Measurements from ENCODE around the gene LHX4. TPM values are rescaled to one million over a fixed set of nuclear protein-coding genes. Genes with fewer than 3 reads are reported as not detected.

The LHX4 gene
- total and polyA plus RNA-seq, 2 donors from 2014 or later = 0.37 TPM; not detected in 1

GRCh38 chr1:180267211-180267561 is 37.1 kb downstream of the LHX4 start:
- Histone ChIP-seq H3K4me3 (ENCODE audit: low read length in 3 of 3) (no peak overlapping the region), H3K9ac (ENCODE audit: low read length in 3 of 3) (no peak overlapping the region), H3K36me3 (ENCODE audit: control insufficient read depth in 2 of 3, insufficient read depth in 3 of 3, low read length in 3 of 3) (peaks cover 0 to 3% (median 0%) of the 10 kb centered on the region in 3 donors), H3K27ac (ENCODE audit: low read depth in 2 of 2, low read length in 2 of 2) (no peak overlapping the region), H3K4me1 (ENCODE audit: control insufficient read depth in 2 of 3, insufficient read depth in 2 of 3, low read depth in 1 of 3, low read length in 3 of 3) (peaks cover 0 to 28% (median 11%) of the 10 kb centered on the region in 3 donors), H3K9me3 (ENCODE audit: control insufficient read depth in 2 of 3, insufficient read depth in 1 of 3, low read length in 3 of 3) (no peaks in the 10 kb centered on the region), H3K27me3 (ENCODE audit: control insufficient read depth, insufficient read depth, low read length) (no peaks in the 10 kb centered on the region)
- FAIRE-seq (no peak), DNase-seq (no peak)
- intact Hi-C loops (cut with DNase I) = no loop called here
- no peak for TF ChIP-seq CTCF (IDR thresholded peaks at IDR 0.05; ENCODE audit: borderline replicate concordance, extremely low read depth, insufficient read depth)

GRCh38 chr1:180267761-180268555 is 37.9 kb downstream of the LHX4 start:
- Histone ChIP-seq H3K9me3 (ENCODE audit: control insufficient read depth in 2 of 3, insufficient read depth in 1 of 3, low read length in 3 of 3) (no peaks in the 10 kb centered on the region), H3K9ac (ENCODE audit: low read length in 3 of 3) (no peak overlapping the region), H3K4me1 (ENCODE audit: control insufficient read depth in 2 of 3, insufficient read depth in 2 of 3, low read depth in 1 of 3, low read length in 3 of 3) (peaks cover 0 to 25% (median 5%) of the 10 kb centered on the region in 3 donors), H3K36me3 (ENCODE audit: control insufficient read depth in 2 of 3, insufficient read depth in 3 of 3, low read length in 3 of 3) (peaks cover 0 to 3% (median 0%) of the 10 kb centered on the region in 3 donors), H3K27me3 (ENCODE audit: control insufficient read depth, insufficient read depth, low read length) (no peaks in the 10 kb centered on the region), H3K4me3 (ENCODE audit: low read length in 3 of 3) (no peak overlapping the region), H3K27ac (ENCODE audit: low read depth in 2 of 2, low read length in 2 of 2) (no peak overlapping the region)
- TF ChIP-seq CTCF (IDR thresholded peaks at IDR 0.05; ENCODE audit: borderline replicate concordance, extremely low read depth, insufficient read depth) = no peak
- no peak for FAIRE-seq
- no peak for DNase-seq
- intact Hi-C loops (cut with DNase I) = no loop called here

- no peak overlapping the region for H3K27ac ChIP-seq (ENCODE audit: low read depth in 2 of 2, low read length in 2 of 2)
- H3K9ac ChIP-seq (ENCODE audit: low read length in 3 of 3) = no peak overlapping the region
- intact Hi-C loops (cut with DNase I) = no loop called here
- FAIRE-seq (no peak), DNase-seq (no peak)
- TF ChIP-seq CTCF (IDR thresholded peaks at IDR 0.05; ENCODE audit: borderline replicate concordance, extremely low read depth, insufficient read depth) = no peak
- H3K27me3 ChIP-seq (ENCODE audit: control insufficient read depth, insufficient read depth, low read length) = no peaks in the 10 kb centered on the region
- no peak overlapping the region for H3K4me3 ChIP-seq (ENCODE audit: low read length in 3 of 3)
- H3K36me3 ChIP-seq (ENCODE audit: control insufficient read depth in 2 of 3, insufficient read depth in 3 of 3, low read length in 3 of 3) = peaks cover 0 to 3% (median 0%) of the 10 kb centered on the region in 3 donors
- peaks cover 0 to 22% (median 3%) of the 10 kb centered on the region in 3 donors for H3K4me1 ChIP-seq (ENCODE audit: control insufficient read depth in 2 of 3, insufficient read depth in 2 of 3, low read depth in 1 of 3, low read length in 3 of 3)
- H3K9me3 ChIP-seq (ENCODE audit: control insufficient read depth in 2 of 3, insufficient read depth in 1 of 3, low read length in 3 of 3) = no peaks in the 10 kb centered on the region
These were observed 38.6 kb downstream of the LHX4 start for GRCh38 chr1:180268556-180269075.
